GM19468 (cell line): ENCODE measurements around the gene SORBS2.
"Not testable (repeated sequence)": the region's sequence is repeated elsewhere in the genome, so short reads cannot be mapped to it uniquely, and the experiment has no call there.

Experiments
- ATAC-seq: cut with Tn5 transposase; IDR thresholded peaks from one replicate; pipeline ENCODE4 v1.9.1; 2021; ENCODE audit warnings: mild to moderate bottlenecking, moderate library complexity, moderate number of reproducible peaks; ENCODE audit not compliant: unreplicated experiment; ENCODE audit errors: extremely low read depth

Gene SORBS2

GRCh38 chr4:185576314-185576961 is 235.6 kb downstream of the SORBS2 start:
- ATAC-seq = no peak

- no peak for ATAC-seq
These were observed 238.3 kb downstream of the SORBS2 start for GRCh38 chr4:185573651-185574199.

GRCh38 chr4:185570727-185571126 is 241.3 kb downstream of the SORBS2 start:
- no peak for ATAC-seq

- no peak for ATAC-seq
These were observed 244.3 kb downstream of the SORBS2 start for GRCh38 chr4:185567381-185568376.

GRCh38 chr4:185566972-185567371 is 245.0 kb downstream of the SORBS2 start:
- ATAC-seq = no peak

- no peak for ATAC-seq
These were observed 245.6 kb downstream of the SORBS2 start for GRCh38 chr4:185566425-185566824.

- ATAC-seq = no peak
These were observed 246.3 kb downstream of the SORBS2 start for GRCh38 chr4:185565696-185566095.

GRCh38 chr4:185564349-185564748 is 247.6 kb downstream of the SORBS2 start:
- no peak for ATAC-seq

GRCh38 chr4:185562531-185562930 is 249.5 kb downstream of the SORBS2 start:
- ATAC-seq = no peak

- ATAC-seq = no peak
These were observed 251.7 kb downstream of the SORBS2 start for GRCh38 chr4:185560316-185560715.

- ATAC-seq = no peak
These were observed 252.1 kb downstream of the SORBS2 start for GRCh38 chr4:185559915-185560281.

GRCh38 chr4:185559251-185559914 is 252.6 kb downstream of the SORBS2 start:
- not testable (repeated sequence) for ATAC-seq

GRCh38 chr4:185554365-185555126 is 257.4 kb downstream of the SORBS2 start:
- no peak for ATAC-seq

GRCh38 chr4:185552254-185552653 is 259.7 kb downstream of the SORBS2 start:
- no peak for ATAC-seq

- no peak for ATAC-seq
These were observed 261.1 kb downstream of the SORBS2 start for GRCh38 chr4:185550933-185551332.

GRCh38 chr4:185549095-185549639 is 262.8 kb downstream of the SORBS2 start:
- ATAC-seq = no peak

- no peak for ATAC-seq
These were observed 263.4 kb downstream of the SORBS2 start for GRCh38 chr4:185548587-185548986.

GRCh38 chr4:185546335-185546734 is 265.7 kb downstream of the SORBS2 start:
- ATAC-seq = no peak

GRCh38 chr4:185542626-185543315 is 269.2 kb downstream of the SORBS2 start:
- no peak for ATAC-seq
